NCI-H146 (cell line): Measurements from ENCODE around the gene LTA4H.
"Not testable (repeated sequence)": the region's sequence is repeated elsewhere in the genome, so short reads cannot be mapped to it uniquely, and the experiment has no call there.

ENCODE experiments used
- DNase-seq: peaks from one replicate; lab custom pipeline; 2025; lab: John Stamatoyannopoulos, UW

LTA4H gene

GRCh38 chr12:96035283-96036236 is at the start of gene LTA4H:
Gene LTA4H (minus strand): TSS chr12:96035587. CDS start chr12:96035519, 68 bp downstream.
- peak; percentile 100 for DNase-seq

GRCh38 chr12:96084624-96085023 is 49.2 kb upstream of the LTA4H start:
- DNase-seq = no peak

GRCh38 chr12:96083020-96083719 is 47.8 kb upstream of the LTA4H start:
- no peak for DNase-seq

- no peak for DNase-seq
These were observed 46.2 kb upstream of the LTA4H start for GRCh38 chr12:96081596-96081995.

GRCh38 chr12:96078231-96079135 is 43.1 kb upstream of the LTA4H start:
- no peak for DNase-seq

- DNase-seq = peak; percentile 47
These were observed 41.7 kb upstream of the LTA4H start for GRCh38 chr12:96077081-96077480.

- DNase-seq = no peak
These were observed 40.2 kb upstream of the LTA4H start for GRCh38 chr12:96075560-96075959.

- DNase-seq = peak; percentile 16
These were observed 38.3 kb upstream of the LTA4H start for GRCh38 chr12:96073346-96074330.

- DNase-seq = peak; percentile 82
These were observed 35.4 kb upstream of the LTA4H start for GRCh38 chr12:96070670-96071279.

GRCh38 chr12:96069511-96070231 is 34.3 kb upstream of the LTA4H start:
- no peak for DNase-seq

GRCh38 chr12:96068636-96069035 is 33.2 kb upstream of the LTA4H start:
- DNase-seq = no peak

GRCh38 chr12:96068111-96068510 is 32.7 kb upstream of the LTA4H start:
- no peak for DNase-seq

GRCh38 chr12:96065776-96066175 is 30.4 kb upstream of the LTA4H start:
- DNase-seq = not testable (repeated sequence)

GRCh38 chr12:96064966-96065365 is 29.6 kb upstream of the LTA4H start:
- DNase-seq = no peak

- DNase-seq = no peak
These were observed 28.9 kb upstream of the LTA4H start for GRCh38 chr12:96064271-96064670.

- peak; percentile 6 for DNase-seq
These were observed 27.7 kb upstream of the LTA4H start for GRCh38 chr12:96063046-96063445.

- peak; percentile 60 for DNase-seq
These were observed 26.6 kb upstream of the LTA4H start for GRCh38 chr12:96061864-96062453.

GRCh38 chr12:96061323-96061722 is 25.9 kb upstream of the LTA4H start:
- DNase-seq = no peak

- DNase-seq = no peak
These were observed 24.7 kb upstream of the LTA4H start for GRCh38 chr12:96060041-96060440.
